ENCODE data around the gene NHP2.

NHP2 gene

DNA sequence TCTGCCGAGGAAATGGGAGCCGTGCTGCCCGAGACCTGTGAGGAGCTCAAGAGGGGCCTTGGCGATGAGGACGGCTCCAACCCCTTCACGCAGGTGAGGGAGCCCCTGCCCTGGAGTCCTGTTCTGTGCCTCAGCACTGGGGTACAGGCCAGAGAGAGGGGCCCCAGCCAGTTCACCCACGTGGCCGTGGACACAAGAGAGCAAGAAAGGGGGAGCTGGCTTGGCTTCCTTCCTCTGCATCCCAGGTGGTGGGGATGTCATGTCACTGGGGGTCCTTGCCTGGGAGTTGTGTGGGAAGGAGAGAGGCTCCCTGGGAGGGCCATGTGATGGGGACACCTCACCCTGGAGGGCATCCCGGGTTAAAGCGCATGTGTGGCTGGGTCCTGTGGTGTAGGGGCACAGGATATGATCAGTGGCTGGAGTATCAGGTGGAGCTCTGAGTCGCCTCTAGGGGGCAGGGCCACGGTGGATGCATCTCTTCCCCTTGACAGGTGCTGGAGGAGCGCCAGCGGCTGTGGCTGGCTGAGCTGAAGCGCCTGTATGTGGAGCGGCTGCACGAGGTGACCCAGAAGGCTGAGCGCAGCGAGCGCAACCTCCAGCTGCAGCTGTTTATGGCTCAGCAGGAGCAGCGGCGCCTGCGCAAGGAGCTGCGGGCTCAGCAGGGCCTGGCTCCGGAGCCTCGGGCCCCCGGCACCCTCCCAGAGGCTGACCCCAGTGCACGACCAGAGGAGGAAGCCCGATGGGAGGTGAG, 32.9 kb downstream of the NHP2 start:
- Histone ChIP-seq H3K9ac (ENCODE audit: low read depth, low read length) (peak overlapping the region; percentile 56), H4K20me1 (ENCODE audit: insufficient read depth, low read length) (peaks cover 3% of the 10 kb centered on the region; the same call in 1 of the 2 replicates), H3K79me2 (ENCODE audit: insufficient read depth, low read length) (no peaks in the 10 kb centered on the region), H3K4me1 (ENCODE audit: insufficient read depth, low read length) (peaks cover 45% of the 10 kb centered on the region), H3K27me3 (ENCODE audit: insufficient read depth, low read length, poor library complexity) (peaks cover 14% of the 10 kb centered on the region), H3K36me3 (ENCODE audit: insufficient read depth, low read length) (no peaks in the 10 kb centered on the region), H3K27ac (ENCODE audit: low read length) (peak overlapping the region; percentile 64), H3K9me3 (ENCODE audit: insufficient read depth, low read length, severe bottlenecking) (no peaks in the 10 kb centered on the region), H3K4me3 (ENCODE audit: low read depth in 1 of 2, low read length in 2 of 2) (peak overlapping the region in 1 of 2 experiments; percentile 56; a peak in 2 of 4 replicates), H2AFZ (ENCODE audit: low read depth, low read length) (peak overlapping the region; percentile 81), H3K4me2 (ENCODE audit: insufficient read depth, low read length) (peak overlapping the region; percentile 89)
- no peak for TF ChIP-seq EZH2 (IDR thresholded peaks at IDR 0.05; ENCODE audit: borderline replicate concordance, low read depth, low read length, severe bottlenecking)
- TF ChIP-seq, protein P1, sequence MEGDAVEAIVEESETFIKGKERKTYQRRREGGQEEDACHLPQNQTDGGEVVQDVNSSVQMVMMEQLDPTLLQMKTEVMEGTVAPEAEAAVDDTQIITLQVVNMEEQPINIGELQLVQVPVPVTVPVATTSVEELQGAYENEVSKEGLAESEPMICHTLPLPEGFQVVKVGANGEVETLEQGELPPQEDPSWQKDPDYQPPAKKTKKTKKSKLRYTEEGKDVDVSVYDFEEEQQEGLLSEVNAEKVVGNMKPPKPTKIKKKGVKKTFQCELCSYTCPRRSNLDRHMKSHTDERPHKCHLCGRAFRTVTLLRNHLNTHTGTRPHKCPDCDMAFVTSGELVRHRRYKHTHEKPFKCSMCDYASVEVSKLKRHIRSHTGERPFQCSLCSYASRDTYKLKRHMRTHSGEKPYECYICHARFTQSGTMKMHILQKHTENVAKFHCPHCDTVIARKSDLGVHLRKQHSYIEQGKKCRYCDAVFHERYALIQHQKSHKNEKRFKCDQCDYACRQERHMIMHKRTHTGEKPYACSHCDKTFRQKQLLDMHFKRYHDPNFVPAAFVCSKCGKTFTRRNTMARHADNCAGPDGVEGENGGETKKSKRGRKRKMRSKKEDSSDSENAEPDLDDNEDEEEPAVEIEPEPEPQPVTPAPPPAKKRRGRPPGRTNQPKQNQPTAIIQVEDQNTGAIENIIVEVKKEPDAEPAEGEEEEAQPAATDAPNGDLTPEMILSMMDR (IDR thresholded peaks at IDR 0.05; ENCODE audit: borderline replicate concordance, extremely low read depth, low read length, poor library complexity, severe bottlenecking): peak; percentile 86
- ATAC-seq (ENCODE audit: insufficient read depth, low read depth) (peak; percentile 95), DNase-seq (peak; percentile 95)

DNA sequence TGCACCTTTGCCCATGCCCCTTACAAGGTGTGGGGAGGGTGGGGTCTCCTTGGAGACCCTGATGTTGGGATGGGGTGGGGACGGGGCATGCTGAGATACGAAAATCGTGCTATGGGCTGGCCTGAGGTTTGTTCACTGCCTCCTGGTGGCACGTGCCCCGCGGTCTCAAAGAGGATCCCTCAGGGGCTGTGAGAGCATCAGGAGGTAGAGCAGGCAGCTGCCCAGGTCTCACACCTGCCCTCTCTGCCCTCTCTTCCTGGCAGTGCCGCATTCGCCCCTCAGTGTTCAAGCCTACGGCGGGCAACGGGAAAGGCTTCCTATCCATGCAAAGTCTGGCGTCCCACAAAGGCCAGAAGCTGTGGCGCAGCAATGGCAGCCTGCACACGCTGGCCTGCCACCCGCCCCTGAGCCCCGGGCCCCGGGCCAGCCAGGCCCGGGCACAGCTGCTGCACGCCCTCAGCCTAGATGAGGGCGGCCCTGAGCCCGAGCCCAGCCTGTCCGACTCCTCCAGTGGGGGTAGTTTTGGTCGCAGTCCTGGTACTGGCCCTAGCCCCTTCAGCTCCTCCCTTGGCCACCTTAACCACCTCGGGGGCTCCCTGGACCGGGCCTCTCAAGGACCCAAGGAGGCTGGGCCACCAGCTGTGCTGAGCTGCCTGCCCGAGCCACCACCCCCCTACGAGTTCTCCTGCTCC, 33.6 kb downstream of the NHP2 start:
- H3K4me3 ChIP-seq (ENCODE audit: low read depth in 1 of 2, low read length in 2 of 2): no peak overlapping the region
- no peaks in the 10 kb centered on the region for H3K36me3 ChIP-seq (ENCODE audit: insufficient read depth, low read length)
- TF ChIP-seq, protein P1 (IDR thresholded peaks at IDR 0.05; ENCODE audit: borderline replicate concordance, extremely low read depth, low read length, poor library complexity, severe bottlenecking): no peak
- no peak for TF ChIP-seq EZH2 (IDR thresholded peaks at IDR 0.05; ENCODE audit: borderline replicate concordance, low read depth, low read length, severe bottlenecking)
- H2AFZ ChIP-seq (ENCODE audit: low read depth, low read length): no peak overlapping the region
- no peaks in the 10 kb centered on the region for H3K79me2 ChIP-seq (ENCODE audit: insufficient read depth, low read length)
- ATAC-seq (ENCODE audit: insufficient read depth, low read depth): no peak
- H3K4me1 ChIP-seq (ENCODE audit: insufficient read depth, low read length): peaks cover 48% of the 10 kb centered on the region
- H3K9me3 ChIP-seq (ENCODE audit: insufficient read depth, low read length, severe bottlenecking): no peaks in the 10 kb centered on the region
- no peak for DNase-seq
- no peak overlapping the region for H3K4me2 ChIP-seq (ENCODE audit: insufficient read depth, low read length)
- peak overlapping the region; percentile 56; the same call in 1 of the 2 replicates for H3K9ac ChIP-seq (ENCODE audit: low read depth, low read length)
- peaks cover 21% of the 10 kb centered on the region for H3K27me3 ChIP-seq (ENCODE audit: insufficient read depth, low read length, poor library complexity)
- H3K27ac ChIP-seq (ENCODE audit: low read length): no peak overlapping the region
- peaks cover 7% of the 10 kb centered on the region; the same call in 1 of the 2 replicates for H4K20me1 ChIP-seq (ENCODE audit: insufficient read depth, low read length)

DNA sequence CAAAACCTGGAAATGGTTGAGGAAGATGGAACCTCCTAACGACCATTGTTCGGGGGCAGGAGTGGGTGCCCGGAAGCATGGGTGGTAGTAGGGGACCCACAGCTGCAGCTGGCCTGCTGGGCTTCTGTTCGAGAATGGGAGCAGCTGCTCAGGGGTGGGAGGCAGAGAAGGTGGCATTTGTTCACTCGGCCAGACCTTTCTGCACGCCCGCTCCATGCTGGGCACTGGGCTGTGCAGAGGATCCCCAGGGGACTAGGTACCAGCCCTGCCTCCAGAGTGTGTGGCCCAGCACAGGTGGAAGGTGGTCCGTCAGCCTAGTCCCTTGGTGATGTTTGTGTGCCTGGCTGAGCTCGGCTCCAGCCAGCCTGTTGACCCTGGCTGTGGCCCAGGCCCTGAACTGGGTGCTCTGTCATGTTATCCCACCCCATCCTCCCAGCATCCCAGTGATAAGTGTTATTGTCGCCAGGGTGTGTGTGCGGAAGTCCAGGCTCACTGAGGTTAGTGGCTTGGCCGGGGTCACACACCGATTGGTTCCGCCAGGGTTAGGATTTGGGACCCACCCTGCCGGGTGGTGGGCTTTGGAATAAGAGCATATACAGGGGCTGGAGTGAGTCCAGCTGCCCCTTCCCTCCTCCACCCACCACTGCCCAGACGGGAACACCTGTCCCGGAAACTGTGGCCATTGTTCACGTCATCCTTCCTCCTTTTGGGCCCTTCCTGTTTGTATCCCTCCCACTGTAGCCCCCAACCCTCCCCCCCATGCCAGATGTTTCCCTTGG, 35.6 kb downstream of the NHP2 start:
- TF ChIP-seq, protein P1 (IDR thresholded peaks at IDR 0.05; ENCODE audit: borderline replicate concordance, extremely low read depth, low read length, poor library complexity, severe bottlenecking): no peak
- no peak for TF ChIP-seq EZH2 (IDR thresholded peaks at IDR 0.05; ENCODE audit: borderline replicate concordance, low read depth, low read length, severe bottlenecking)
- ATAC-seq (ENCODE audit: insufficient read depth, low read depth) (no peak), DNase-seq (no peak)
- Histone ChIP-seq H3K4me2 (ENCODE audit: insufficient read depth, low read length) (no peak overlapping the region), H3K27me3 (ENCODE audit: insufficient read depth, low read length, poor library complexity) (peaks cover 40% of the 10 kb centered on the region), H2AFZ (ENCODE audit: low read depth, low read length) (no peak overlapping the region), H3K9ac (ENCODE audit: low read depth, low read length) (no peak overlapping the region), H3K27ac (ENCODE audit: low read length) (no peak overlapping the region), H3K36me3 (ENCODE audit: insufficient read depth, low read length) (no peaks in the 10 kb centered on the region), H3K4me1 (ENCODE audit: insufficient read depth, low read length) (peaks cover 66% of the 10 kb centered on the region), H4K20me1 (ENCODE audit: insufficient read depth, low read length) (peaks cover 10% of the 10 kb centered on the region; the same call in 1 of the 2 replicates), H3K4me3 (ENCODE audit: low read depth in 1 of 2, low read length in 2 of 2) (no peak overlapping the region), H3K9me3 (ENCODE audit: insufficient read depth, low read length, severe bottlenecking) (no peaks in the 10 kb centered on the region), H3K79me2 (ENCODE audit: insufficient read depth, low read length) (no peaks in the 10 kb centered on the region)

Measured in DND-41 (cell line).